HFF-Myc (cell line): ENCODE results near the gene CORO2B.
"Not testable (repeated sequence)": the region's sequence is repeated elsewhere in the genome, so short reads cannot be mapped to it uniquely, and the experiment has no call there.

Experiments used
- DNase-seq: peaks from one replicate; pipeline ENCODE4 v3.0.0-alpha.2; 2011; ENCODE audit warnings: low read depth; ENCODE audit errors: extremely low read depth
- H3K4me3 ChIP-seq: replicated peaks from 2 replicates; pipeline ENCODE4 v1.5.1; 2011; ENCODE audit warnings: low read depth, mild to moderate bottlenecking, control low read depth, low read length
- TF ChIP-seq, protein P1 (sequence below): IDR thresholded peaks from 2 replicates; pipeline ENCODE4 v1.5.1; 2012; ENCODE audit warnings: mild to moderate bottlenecking, low read depth, low read length, control low read depth; ENCODE audit errors: missing control alignments

The CORO2B gene

GRCh38 chr15:68646696-68647095 is 67.9 kb downstream of the CORO2B start:
- TF ChIP-seq, protein P1, sequence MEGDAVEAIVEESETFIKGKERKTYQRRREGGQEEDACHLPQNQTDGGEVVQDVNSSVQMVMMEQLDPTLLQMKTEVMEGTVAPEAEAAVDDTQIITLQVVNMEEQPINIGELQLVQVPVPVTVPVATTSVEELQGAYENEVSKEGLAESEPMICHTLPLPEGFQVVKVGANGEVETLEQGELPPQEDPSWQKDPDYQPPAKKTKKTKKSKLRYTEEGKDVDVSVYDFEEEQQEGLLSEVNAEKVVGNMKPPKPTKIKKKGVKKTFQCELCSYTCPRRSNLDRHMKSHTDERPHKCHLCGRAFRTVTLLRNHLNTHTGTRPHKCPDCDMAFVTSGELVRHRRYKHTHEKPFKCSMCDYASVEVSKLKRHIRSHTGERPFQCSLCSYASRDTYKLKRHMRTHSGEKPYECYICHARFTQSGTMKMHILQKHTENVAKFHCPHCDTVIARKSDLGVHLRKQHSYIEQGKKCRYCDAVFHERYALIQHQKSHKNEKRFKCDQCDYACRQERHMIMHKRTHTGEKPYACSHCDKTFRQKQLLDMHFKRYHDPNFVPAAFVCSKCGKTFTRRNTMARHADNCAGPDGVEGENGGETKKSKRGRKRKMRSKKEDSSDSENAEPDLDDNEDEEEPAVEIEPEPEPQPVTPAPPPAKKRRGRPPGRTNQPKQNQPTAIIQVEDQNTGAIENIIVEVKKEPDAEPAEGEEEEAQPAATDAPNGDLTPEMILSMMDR = no peak
- H3K4me3 ChIP-seq = no peak overlapping the region
- no peak for DNase-seq

DNA sequence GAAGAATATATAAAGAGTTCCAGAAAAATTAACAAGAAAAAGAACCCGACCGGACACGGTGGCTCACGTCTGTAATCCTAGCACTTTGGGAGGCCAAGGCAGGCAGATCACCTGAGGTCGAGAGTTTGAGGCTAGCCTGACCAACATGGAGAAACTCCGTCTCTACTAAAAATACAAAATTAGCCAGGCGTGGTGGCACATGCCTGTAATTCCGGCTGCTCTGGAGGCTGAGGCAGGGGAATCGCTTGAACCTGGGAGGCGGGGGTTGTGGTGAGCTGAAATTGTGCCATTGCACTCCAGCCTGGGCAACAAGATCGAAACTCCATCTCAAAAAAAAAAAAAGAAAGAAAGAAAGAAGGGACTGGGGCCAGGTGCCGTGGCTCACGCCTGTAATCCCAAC is 68.6 kb downstream of the CORO2B start:
- H3K4me3 ChIP-seq, DNase-seq: not testable (repeated sequence)

DNA sequence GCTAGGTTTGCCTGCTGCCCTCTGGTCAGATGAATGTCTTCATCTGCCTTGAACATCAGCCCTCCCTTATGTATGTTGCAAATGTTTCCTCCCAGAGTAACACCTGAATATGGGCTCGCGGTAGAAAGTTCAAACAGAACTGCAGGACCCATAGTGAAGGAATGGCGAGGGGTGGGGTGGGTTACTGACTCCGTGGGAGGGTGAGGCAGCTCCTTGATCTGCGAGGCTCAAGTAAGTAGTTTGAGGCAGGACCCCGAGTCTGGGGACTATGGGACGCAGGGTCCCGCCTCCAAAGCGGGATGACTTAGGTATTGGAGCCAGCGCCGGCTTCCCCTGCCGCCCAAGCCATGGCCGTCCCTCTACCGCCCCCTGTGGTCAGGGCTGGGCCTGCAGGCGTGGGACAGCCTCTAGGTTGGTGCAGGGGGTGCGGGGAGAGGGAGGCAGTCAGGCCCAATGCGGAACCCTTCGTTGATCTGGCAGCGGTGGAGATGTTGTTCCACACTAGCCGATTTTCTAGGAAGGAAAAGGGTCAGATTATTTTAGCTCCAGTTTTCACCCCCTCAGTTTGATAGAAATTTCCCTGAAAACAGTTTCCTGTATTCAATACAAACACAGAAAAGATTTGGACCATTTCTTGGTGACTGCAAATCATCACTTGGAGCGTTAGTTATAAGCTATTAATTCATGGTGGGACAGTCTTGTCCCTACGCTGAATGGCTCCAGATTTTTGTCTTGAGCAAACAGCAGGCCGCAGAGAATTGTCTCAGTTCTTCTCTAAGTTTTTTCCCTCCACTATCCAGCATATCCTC is 72.3 kb downstream of the CORO2B start:
- no peak for DNase-seq
- H3K4me3 ChIP-seq = no peak overlapping the region
- TF ChIP-seq, protein P1 = peak; percentile 81

DNA sequence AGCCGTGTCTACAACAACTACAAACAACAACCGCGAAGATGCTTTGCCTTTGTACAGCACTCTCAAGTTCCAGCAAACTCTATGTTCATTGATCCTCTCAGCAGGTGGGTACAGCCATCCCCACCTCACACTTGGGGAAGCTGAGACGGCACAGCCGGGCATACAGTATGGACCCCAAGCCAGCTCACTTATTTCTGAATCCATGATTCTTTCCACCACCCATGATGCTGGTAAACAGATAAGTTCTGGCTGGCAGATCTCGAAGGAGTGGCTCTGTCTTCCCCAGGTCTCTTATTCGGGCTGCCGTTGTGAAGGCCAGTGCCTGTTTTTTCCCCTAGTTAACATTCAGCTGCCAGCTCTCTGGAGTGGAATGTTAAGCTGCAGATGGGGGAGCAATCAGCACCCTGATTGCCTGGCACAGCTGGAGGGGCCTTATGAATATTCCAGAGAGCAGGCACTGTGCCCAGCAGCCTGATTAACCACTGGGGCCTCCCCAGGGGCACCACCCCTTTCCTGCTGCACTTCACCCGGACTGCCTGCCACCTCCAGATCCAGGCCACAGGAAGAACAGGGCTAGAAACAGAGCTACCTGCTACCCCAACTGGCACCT is 73.2 kb downstream of the CORO2B start:
- TF ChIP-seq, protein P1 = no peak
- H3K4me3 ChIP-seq = no peak overlapping the region
- no peak for DNase-seq

DNA sequence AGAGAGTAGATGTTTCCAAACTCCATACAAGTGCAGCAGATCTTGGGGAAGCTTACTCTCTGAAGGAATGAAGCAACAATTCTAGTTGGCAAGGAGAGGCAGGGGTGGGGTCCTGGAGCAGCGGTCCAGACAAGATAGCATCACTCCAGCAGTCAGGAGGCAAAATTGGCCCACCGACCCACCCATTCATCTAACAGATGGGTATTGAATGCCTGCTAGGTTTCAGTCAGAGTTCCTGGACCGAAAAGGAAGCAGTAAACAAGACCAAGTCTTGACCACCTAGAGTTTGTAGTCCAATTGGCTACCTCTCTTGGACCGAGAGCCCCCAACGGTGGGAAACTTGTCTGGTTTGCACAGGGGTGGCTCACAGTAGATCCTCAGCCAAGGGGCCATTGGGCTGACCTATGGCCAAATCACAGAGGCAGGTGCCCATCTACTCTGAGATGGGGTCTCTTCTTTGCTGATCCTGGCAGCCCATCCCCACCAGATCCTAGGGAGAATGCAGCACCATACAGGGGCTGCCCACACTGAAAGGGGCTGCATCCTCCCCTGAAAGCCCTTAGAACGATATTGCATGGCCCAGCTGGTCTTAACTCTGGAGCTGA is 74.3 kb downstream of the CORO2B start:
- DNase-seq = no peak
- TF ChIP-seq, protein P1 = no peak
- H3K4me3 ChIP-seq = no peak overlapping the region

DNA sequence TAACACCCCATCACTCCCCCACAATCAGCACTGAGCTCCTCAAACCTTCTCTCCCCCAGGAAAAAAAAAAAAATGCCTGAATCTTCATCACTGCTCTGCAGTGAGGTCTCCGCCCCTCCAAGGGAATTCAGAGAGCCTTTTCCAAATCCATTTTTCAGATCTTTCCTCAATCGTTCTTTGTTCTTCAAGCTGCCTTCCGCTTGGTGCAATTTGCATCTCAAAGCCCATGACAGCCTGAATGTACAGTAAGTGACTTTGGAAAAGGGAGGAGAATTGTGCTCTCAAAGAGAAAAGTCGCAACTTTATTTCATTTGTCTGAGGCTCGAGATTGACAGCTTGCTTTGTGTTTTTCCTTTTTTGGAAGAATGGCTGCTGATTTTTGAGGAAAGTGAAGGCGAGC is 75.0 kb downstream of the CORO2B start:
- TF ChIP-seq, protein P1 = no peak
- no peak for DNase-seq
- no peak overlapping the region for H3K4me3 ChIP-seq

- TF ChIP-seq, protein P1 = no peak
- DNase-seq = no peak
- H3K4me3 ChIP-seq = no peak overlapping the region
These were observed 76.2 kb downstream of the CORO2B start for GRCh38 chr15:68654786-68655560.
